Brain microvascular endothelial cell (primary cell): ENCODE results near the gene MAP1S.

Experiments used
- DNase-seq: peaks from one replicate; pipeline ENCODE4 v3.0.0-alpha.2; 2020
- H3K27ac ChIP-seq: fragments of 250-450 bp; sonication (Bioruptor Pico); 2 replicates; pipeline ENCODE4 v1.5.1; 2020; ENCODE audit warnings: mild to moderate bottlenecking, moderate library complexity
- H3K27me3 ChIP-seq: fragments of 250-450 bp; sonication (Bioruptor Pico); replicated peaks from 2 replicates; pipeline ENCODE4 v1.5.1; 2020; ENCODE audit warnings: mild to moderate bottlenecking
- H3K36me3 ChIP-seq: fragments of 250-450 bp; sonication (Bioruptor Pico); replicated peaks from 2 replicates; pipeline ENCODE4 v1.5.1; 2020; ENCODE audit warnings: mild to moderate bottlenecking
- H3K4me3 ChIP-seq: 2 replicates; pipeline ENCODE4 v1.5.1; 2011; ENCODE audit warnings: low read depth, mild to moderate bottlenecking, control low read depth, low read length, moderate library complexity
- in situ Hi-C: cut with HindIII; loops from 2 replicates; pipeline ENCODE4 v1.10.0; 2017; ENCODE audit warnings: low sequenced_read_pairs, low pct_ligation_motif_present
- TF ChIP-seq, protein P1 (sequence below): IDR thresholded peaks from 2 replicates; pipeline ENCODE4 v1.5.1; 2011; ENCODE audit warnings: low read depth, mild to moderate bottlenecking, moderate library complexity, low read length, control low read depth, inconsistent platforms; ENCODE audit errors: missing control alignments

MAP1S gene

DNA sequence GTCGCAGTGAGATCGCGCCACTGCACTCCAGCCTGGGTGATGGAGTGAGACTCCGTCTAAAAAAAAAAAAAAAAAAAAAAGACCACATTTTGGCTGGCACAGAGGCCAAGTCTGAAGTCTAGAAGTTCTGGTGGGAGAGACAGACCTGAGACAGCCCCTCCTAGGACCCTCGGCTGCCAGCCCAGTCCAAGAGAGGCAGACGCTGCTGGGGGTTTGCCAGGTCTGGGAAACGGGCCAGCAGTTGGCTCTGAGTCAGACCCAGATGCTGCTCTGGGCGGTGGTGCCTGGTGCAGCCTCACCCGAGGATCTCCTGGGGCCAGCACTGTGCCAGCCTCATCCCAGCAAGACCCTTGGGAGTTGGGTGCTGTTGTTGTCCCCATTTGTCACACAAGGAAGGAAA, 37.8 kb downstream of the MAP1S start:
- TF ChIP-seq, protein P1, sequence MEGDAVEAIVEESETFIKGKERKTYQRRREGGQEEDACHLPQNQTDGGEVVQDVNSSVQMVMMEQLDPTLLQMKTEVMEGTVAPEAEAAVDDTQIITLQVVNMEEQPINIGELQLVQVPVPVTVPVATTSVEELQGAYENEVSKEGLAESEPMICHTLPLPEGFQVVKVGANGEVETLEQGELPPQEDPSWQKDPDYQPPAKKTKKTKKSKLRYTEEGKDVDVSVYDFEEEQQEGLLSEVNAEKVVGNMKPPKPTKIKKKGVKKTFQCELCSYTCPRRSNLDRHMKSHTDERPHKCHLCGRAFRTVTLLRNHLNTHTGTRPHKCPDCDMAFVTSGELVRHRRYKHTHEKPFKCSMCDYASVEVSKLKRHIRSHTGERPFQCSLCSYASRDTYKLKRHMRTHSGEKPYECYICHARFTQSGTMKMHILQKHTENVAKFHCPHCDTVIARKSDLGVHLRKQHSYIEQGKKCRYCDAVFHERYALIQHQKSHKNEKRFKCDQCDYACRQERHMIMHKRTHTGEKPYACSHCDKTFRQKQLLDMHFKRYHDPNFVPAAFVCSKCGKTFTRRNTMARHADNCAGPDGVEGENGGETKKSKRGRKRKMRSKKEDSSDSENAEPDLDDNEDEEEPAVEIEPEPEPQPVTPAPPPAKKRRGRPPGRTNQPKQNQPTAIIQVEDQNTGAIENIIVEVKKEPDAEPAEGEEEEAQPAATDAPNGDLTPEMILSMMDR: no peak
- DNase-seq: peak; percentile 56
- in situ Hi-C loops: no loop called here
- no peaks in the 10 kb centered on the region for H3K27me3 ChIP-seq
- H3K27ac ChIP-seq: no peak overlapping the region
- H3K36me3 ChIP-seq: no peaks in the 10 kb centered on the region
- H3K4me3 ChIP-seq: no peak overlapping the region

DNA sequence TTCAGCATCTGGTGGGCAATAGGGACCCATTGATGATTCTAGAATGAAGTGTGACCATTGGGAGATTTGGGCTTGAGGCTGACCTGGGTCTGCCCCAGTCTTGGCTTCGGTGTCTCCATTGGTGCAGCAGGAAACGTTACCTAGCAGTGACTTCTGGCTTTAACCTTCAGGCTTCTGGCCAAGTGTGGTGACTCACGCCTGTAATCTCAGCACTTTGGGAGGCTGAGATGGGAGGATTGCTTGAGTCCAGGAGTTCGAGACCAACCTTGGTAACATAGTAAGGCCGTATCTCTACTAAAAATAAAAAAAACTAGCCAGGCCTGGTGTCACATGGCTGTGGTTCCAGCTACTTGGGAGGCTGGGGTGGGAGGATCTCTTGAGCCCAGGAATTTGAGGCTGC, 39.2 kb downstream of the MAP1S start:
- in situ Hi-C loops: no loop called here
- no peaks in the 10 kb centered on the region for H3K36me3 ChIP-seq

DNA sequence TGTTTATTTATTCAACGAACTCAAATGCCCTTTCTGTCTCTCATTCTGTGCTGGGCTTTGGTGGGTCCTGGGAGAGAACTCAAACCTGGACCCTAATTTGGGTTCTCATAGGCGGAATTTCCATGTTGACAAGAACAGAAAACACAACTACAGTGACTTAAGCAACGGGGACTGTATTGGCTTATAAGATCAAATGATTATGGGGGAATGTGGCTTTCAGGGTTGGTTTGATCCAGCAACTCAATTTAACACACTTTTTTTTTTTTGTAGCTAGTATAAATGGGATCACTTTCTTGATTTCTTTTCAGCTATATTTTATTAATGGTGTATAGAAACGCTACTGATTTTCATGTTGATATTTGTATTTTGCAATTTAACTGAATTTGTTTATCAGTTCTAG, 41.9 kb downstream of the MAP1S start:
- H3K27ac ChIP-seq: no peak overlapping the region
- no peak overlapping the region for H3K4me3 ChIP-seq
- TF ChIP-seq, protein P1: no peak
- no peaks in the 10 kb centered on the region for H3K36me3 ChIP-seq
- no peaks in the 10 kb centered on the region for H3K27me3 ChIP-seq
- in situ Hi-C loops: no loop called here
- no peak for DNase-seq

More for the DNA sequence above, 39.2 kb downstream of the MAP1S start:
- H3K27me3 ChIP-seq: no peaks in the 10 kb centered on the region
- H3K4me3 ChIP-seq: no peak overlapping the region
- no peak for DNase-seq
- H3K27ac ChIP-seq: no peak overlapping the region
- TF ChIP-seq, protein P1: no peak

DNA sequence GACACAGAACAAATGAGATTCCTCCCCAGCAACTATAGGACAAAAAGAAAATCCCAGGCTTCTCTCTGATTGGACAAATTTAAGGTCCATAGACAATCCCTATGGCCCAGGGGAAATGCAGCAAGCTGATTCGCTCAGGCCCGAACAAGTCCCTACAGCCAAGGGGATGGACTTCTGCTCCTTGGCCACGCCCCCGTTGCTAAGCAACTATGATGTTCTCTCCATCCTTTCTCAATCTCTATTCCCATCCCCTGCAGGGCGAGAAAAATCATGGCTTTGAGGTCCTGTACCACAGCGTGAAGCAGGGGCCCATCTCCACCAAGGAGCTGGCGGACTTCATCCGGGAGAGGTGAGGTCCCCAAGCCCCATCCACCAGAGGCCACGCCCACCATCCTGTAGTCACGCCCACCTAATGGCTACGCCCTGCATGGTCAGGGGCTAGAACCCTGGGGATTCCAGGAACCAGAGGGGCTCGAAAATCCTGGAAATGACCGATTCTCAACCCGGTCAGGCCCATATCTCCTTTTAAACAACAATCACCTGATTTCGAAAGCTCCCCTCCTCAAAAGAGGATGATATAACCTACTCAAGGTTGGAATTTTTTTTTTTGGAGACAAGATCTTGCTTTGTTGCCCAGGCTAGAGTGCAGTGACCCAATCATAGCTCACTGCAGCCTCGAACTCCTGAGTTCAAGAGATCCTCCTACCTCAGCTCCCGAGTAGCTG, 43.4 kb downstream of the MAP1S start:
- H3K4me3 ChIP-seq: no peak overlapping the region
- peak; percentile 83 for DNase-seq
- no peak overlapping the region for H3K27ac ChIP-seq
- TF ChIP-seq, protein P1: no peak
- in situ Hi-C loops: no loop called here
- no peaks in the 10 kb centered on the region for H3K27me3 ChIP-seq
- no peaks in the 10 kb centered on the region for H3K36me3 ChIP-seq

DNA sequence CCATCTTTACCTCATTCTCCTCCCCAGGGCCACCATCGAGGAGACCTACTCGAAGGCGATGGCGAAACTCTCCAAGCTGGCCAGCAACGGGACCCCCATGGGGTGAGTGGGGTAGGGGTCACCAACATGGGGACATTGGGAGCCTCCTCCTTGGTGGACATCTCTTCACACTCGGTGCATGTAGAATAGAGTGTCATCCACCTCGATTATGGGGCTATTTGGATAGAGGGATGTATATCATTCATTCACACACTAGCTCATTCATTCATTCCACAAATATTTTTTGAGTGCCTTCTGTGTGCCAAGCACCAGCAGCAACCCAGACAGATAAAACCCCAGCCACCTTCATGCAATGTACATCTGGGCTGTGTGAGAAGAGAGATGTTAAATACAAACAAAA, 45.1 kb downstream of the MAP1S start:
- no peaks in the 10 kb centered on the region for H3K36me3 ChIP-seq
- TF ChIP-seq, protein P1: no peak
- H3K4me3 ChIP-seq: no peak overlapping the region
- no peak overlapping the region for H3K27ac ChIP-seq
- no peak for DNase-seq
- in situ Hi-C loops: no loop called here
- H3K27me3 ChIP-seq: no peaks in the 10 kb centered on the region
